SK-MEL-5 (cell line): ENCODE results near the gene HNRNPR. TPM values are rescaled to one million over a fixed set of nuclear protein-coding genes. Genes with fewer than 3 reads are reported as not detected.

ENCODE experiments used
- DNase-seq: peaks from one replicate; pipeline ENCODE4 v3.0.0-alpha.2; 2016; ENCODE audit warnings: low read depth, low spot score
- in situ Hi-C: cut with HindIII; loops from 2 replicates; pipeline ENCODE4 v1.10.0; 2016; ENCODE audit warnings: low sequenced_read_pairs, high pct_unique_total_duplicates, low pct_unique_long_range_greater_than_20kb
- total RNA-seq: library from RNA; depleted of rRNA; stranded (reverse); fragments of >200 nt; shearing (Covaris generic); gene quantifications from 2 replicates; pipeline ENCODE4 v1.2.3, GENCODE V29; 2014

The HNRNPR gene
- total RNA-seq, 1 experiment from 2014 or later: 110 TPM

GRCh38 chr1:23370709-23371584, 26.9 kb upstream of the HNRNPR start:
- no peak for DNase-seq
- in situ Hi-C loops: no loop called here

DNA sequence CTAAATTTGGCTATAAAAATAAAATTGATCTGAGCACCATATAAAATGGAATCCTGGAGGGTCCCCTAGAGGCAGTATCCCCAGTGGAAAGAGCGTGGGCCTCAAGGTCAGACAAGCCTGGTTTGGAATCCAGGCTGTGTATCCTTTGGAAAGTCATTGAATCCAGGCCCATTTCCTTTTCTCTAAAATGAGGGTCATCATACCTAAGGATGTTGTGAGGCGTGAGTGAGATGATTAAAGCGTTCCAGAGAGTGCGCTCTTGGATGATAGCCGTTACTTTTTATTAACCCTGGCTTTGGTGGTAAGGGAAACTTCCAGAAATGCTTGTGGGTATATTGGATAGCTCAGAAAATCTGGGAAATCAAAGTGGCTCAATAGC, 26.2 kb upstream of the HNRNPR start:
- no peak for DNase-seq
- in situ Hi-C loops: no loop called here

- peak; percentile 46 for DNase-seq
- in situ Hi-C loops: no loop called here
Measured at GRCh38 chr1:23369335-23370013, 25.4 kb upstream of the HNRNPR start, which contains the start of gene ZNF436. Gene ZNF436 (minus strand): TSS chr1:23369836. CDS start chr1:23368005, 1,831 bp downstream.

DNA sequence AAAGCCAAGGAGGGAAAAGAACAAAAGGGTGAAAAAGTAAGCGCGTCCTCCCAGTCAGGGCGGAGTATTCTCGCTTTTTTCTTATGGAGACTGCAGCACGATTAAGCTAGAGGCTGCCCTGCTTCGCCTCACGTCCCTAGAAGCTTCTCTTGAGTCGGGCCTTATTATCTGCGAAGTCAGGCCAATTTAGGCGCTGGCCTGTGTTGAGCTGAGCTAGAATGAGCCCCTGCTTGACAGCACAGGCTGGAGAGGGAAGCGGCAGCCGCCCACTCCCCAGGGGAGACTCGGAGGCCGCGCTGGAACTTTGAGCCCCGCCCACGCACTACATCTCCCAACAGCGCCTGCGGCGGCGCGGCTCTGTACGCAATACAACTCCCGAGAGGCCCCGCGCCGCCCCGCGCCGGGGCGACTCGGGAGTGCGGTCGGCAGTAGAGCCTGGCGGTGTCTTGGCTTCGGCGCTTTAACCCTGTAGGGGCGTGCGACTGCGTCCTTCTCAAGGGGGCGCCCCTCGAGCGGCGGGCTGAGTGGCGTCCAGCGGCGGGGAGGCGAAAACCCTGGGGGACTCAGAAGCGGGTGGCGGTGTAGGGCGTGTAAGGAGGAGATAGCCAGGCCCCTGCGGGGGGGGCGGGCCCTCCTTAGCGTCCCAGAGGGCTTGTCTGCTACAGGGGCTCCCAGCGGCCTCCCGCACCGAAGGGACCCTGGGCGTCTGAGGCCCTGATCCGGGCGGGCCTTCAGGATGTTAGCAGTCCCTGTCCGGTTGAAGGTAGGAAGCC, 24.7 kb upstream of the HNRNPR start:
- in situ Hi-C loops: no loop called here
- peak; percentile 88 for DNase-seq

GRCh38 chr1:23367791-23368561, 23.9 kb upstream of the HNRNPR start:
- in situ Hi-C loops: no loop called here
- DNase-seq: peak; percentile 98

DNA sequence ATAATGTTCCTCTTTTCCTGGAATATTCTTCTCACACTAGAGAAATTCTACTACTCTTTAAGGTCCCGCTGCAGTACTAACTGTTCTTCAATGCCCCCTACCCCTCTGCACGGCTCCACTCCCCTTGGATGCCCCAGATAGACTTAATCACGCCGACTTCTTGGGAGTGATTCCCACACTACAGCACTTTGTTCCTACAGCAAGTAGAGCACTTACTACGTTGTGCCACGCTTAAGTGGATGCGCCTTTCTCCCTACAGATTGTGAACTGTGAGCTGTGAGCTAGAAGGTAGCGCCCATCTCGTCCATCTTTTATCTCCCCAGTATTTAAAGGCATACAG, 23.3 kb upstream of the HNRNPR start:
- in situ Hi-C loops: no loop called here

GRCh38 chr1:23366598-23366997, 22.5 kb upstream of the HNRNPR start:
- in situ Hi-C loops: no loop called here
- no peak for DNase-seq

More for the DNA sequence above, 23.3 kb upstream of the HNRNPR start:
- no peak for DNase-seq

GRCh38 chr1:23366146-23366545, 22.1 kb upstream of the HNRNPR start:
- no peak for DNase-seq
- in situ Hi-C loops: no loop called here

- in situ Hi-C loops: no loop called here
- DNase-seq: no peak
Measured at GRCh38 chr1:23362218-23362713, 18.2 kb upstream of the HNRNPR start.

DNA sequence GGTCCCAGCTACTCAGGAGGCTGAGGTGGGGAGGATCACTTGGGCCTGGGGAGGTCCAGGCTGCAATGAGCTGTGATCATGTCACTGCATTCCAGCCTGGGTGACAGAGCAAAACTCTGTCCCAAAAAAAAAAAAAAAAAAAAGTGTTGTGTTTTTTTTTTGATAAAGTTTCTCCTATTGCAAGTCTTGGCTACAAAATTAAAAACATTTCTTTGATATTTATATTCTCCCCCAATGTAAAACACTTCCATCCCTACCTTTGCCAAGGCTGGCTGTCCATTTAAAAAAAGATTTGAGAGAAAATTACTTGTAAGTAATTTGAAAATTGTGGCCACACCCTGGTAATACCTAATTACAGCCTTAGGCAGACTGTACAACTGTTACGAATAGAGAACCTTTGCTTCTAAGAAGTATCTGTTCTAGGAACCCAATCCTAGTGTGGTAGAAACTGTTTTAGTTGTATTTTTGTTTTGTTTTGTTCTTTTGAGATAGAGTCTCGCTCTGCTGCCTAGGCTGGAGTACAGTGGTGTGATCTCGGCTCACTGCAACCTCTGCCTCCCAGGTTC, 14.3 kb upstream of the HNRNPR start:
- DNase-seq: no peak
- in situ Hi-C loops: no loop called here

GRCh38 chr1:23357138-23357908, 13.2 kb upstream of the HNRNPR start:
- in situ Hi-C loops: no loop called here
- DNase-seq: no peak

DNA sequence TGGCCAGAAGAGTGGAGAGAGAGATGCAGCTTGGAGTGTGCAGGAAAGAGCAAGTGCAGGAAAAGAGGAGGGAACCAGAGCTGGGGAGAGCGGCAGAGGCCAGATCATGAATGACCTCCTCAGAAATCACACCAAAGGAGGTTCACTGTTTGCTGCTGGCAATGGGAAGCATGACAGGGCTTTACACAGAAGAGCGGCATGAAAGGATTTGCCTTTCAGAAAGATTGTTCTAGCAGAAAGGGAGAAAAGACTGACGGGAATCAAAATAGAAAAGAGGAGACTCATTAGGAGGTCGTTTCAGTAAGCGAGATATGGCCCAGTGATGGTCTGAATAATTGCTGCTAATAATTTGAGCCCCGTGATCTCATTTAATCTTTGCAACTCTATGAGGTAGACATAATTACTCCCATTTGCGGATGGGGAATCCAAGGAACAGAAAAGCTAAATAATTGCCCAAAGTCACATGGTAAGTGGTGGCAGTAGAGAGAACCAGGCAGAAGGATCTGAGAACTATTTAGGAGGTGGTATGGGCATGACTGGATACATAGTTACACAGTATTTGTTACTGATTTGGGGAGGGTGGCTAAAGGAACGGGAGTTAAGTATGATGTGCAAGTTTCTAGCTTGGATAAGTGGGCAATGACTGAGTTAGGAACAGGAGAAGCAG, 12.5 kb upstream of the HNRNPR start:
- in situ Hi-C loops: no loop called here
- no peak for DNase-seq

DNA sequence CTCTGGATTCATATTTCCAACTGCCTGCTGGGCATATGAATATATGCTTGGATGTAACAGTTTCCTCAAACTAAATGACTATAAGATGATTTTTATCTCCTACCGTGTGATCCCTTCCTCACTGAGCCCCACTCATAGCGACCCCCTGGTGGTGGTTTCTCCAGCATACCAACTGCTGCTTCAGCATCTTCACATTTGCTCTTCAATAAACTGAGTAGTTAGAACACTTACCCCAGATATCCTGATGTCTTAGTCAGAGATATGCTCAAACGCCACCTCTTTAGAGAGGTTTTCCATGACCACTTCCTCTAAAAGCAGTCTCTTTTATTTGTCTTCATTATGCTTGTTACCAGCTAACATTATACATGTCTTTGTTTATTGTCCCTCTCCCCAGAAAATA, 10.2 kb upstream of the HNRNPR start:
- DNase-seq: no peak
- in situ Hi-C loops: no loop called here

DNA sequence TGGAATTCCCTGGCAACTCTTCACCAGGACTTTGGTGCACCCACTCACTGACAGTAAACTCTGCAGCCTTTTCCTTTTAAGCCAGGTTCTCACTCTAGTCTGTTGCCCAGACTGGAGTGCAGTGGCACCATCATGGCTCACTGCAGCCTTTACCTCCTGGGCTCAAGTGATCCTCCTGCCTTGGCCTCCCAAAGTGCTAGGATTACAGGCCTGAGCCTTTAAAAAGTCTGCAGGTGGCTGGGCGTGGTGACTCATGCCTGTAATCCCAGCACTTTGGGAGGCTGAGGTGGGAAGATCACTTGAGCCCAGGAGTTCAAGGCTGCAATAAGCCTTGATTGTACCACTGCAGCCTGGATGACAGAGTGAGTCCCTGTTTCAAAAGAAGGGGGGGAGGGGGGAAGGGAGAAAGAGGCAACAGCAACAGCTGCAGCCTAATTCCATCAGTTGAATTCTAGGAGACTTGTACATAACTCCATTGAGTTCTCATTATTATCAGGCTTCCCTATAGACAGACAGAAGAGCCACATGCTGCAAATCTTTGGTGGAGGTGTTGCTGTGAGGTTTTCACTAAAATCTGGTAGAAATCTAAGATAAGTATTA, 8.1 kb upstream of the HNRNPR start:
- in situ Hi-C loops: no loop called here
- no peak for DNase-seq

DNA sequence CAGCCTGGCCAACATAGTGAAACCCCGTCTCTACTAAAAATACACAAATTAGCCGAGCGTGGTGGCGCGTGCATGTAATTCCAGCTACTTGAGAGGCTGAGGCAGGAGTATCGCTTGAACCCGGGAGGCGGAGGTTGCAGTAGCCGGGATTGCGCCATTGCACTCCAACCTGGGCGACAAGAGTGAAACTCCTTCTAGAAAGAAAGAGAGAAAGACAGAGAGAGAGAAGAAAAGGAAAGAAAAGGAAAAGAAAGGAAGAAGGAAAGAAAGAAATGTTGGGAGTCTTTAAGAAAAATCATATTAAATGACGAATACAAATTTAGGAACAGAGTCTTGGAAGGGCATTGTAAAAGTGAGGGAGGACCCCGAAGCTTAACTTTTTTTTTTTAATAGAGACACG, 1.8 kb upstream of the HNRNPR start:
- in situ Hi-C loops: no loop called here
- no peak for DNase-seq

GRCh38 chr1:23344987-23345472, 946 bp upstream of the HNRNPR start:
- in situ Hi-C loops: no loop called here
- peak; percentile 8 for DNase-seq
